Stimulated activated CD4-positive, alpha-beta T cell treated with anti-CD3 and anti-CD28 coated beads, Interleukin-1b, Interleukin-23, amount 100 ng/mL, for 1 hour (primary cell): ENCODE results near the gene RNF26.
A peak's percentile ranks its signal among the peaks of the same experiment; 100 is the strongest.

ENCODE experiments used
- DNase-seq, 2 donors: peaks; one replicate each; pipeline ENCODE4 v3.0.0-alpha.2; 2020; ENCODE audit warnings: low read depth in 2 of 2

The RNF26 gene

DNA sequence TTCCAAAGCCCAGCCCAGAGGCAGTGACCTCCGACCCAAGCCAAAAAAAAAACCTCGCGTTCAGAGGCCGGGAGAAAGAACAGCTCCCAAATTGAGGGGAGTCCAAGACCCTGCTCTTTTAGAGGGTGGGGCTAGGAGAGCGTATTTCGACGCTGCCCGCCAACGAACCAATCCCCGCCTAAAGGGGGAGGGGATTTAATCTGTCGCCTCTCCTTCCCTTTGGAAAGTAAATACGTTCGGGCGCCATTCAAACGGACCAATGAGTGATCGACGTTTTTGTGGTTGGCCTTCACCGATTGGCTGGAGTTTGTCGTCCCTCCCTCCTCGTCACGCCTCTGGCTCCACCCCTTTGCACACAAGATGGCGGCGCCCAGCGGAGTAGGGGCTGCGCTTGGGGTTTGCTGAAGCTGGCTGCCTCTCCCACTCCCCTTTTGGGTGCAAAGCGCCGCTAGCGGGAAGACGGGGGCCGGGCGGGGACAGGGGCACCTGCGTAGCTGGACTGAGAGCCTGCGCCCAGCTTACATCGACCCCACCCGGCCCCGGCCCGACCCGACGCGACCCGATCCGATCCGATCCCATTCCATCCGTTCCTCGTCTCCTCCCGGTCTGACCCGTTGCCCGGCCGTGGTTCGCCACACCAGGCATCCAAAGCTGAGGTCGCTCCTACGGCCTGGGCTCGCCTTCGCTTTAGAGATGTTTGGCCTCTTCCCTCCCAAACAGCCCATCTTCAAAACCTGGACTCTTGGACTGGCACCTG is at the start of gene RNF26:
Gene RNF26, plus strand, starts transcription at position 354 of the 757 bp plus-strand sequence. CDS start 596 bp downstream, outside the sequence.
- DNase-seq: peak; percentile 80 to 84

DNA sequence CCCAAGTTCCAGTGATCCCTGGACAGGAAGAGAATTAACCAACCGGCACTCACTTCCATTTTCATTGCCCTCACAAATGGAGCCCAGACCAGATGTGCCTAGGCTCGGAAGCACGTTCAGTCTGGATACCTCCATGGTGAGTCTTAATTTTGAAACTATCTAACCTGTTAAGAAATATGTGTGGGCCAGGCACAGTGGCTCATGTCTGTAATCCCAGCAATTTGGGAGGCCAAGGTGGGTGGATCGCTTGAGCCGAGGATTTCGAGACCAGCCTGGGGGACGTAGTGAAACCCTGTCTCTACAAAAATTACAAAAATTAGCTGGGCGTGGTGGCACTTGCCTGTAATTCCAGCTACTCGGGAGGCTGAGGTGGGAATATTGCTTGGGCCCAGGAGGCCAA is 48.9 kb upstream of the RNF26 start:
- DNase-seq: no peak

DNA sequence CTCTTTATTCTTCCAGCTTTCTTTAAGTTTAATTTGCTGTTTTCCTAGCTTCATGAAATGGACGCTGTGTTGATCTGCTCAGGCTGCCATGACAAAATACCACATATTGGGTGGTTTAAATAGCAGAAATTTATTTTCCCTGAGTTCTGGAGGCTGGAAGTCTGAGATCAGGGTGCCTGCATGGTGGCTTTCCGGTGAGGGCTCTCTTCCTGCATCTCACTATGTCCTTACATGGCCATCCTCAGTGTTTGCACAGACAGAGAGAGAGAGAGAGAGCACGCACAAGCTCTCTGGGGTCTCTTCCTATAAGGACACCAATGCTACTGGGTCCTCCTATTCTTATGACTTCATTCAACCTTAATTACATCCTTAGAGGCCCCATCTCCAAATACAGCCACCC is 46.1 kb upstream of the RNF26 start:
- no peak for DNase-seq

DNA sequence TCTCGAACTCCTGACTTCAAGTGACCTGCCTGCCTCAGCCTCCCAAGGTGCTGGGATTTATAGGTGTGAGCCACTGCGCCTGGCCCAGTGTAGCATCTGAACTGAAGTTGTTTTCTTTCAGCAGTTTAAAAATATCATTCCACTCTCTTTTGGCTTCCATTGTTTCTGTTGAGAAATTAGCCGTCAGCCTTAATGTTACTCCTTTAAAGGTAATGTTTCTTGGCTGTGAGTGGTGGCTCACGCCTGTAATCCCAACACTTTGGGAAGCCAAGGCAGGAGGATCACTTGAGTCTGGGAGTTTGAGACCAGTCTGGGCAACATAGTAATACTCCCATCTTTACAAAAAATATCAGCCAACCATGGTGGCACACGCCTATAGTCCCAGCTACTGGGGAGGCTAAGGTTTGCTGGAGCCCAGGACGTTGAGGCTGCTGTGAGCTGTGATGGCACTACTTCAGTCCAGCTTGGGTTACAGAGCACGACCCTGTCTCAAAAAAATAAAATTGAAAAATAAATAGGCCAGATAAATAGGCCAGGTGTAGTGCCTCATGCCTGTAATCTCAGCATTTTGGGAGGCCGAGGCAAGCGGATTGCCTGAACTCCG is 43.3 kb upstream of the RNF26 start:
- DNase-seq: no peak

DNA sequence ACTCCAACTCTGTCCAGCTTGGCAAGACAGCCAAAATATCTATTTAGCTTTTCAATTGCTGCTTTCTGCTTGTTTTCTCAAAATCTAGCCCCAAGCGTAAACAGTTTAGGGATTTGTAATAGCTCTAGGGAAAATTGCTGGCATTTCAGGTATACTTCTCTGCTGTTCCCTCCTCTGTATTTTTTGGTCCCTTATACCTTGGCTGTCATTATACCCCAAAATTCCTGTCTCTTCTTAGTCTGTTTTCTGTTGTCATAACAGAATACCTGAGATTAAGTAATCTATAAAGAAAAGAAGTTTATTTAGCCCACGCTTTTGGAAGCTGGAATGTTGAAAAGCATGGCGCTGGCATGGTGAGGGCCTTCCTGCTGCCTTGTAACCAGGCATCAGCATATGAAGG is 40.9 kb upstream of the RNF26 start:
- DNase-seq: no peak

DNA sequence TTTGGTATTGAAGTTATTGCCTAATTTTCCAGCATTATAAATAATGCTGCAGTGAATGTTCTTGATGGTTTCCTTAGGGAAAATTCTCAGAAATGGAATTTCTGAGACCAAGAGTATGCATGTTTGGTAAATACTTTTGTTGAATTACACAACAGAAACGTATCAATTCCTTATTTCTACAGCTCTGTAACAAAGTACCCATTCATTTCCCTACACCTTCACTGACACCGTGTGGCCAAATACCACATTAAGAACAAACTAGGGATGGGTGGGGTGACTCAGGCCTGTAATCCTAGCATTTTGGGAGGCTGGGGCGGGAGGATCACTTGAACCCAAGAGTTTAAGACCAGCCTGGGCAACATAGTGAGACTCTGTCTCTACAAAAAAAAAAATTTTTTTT is 39.1 kb upstream of the RNF26 start:
- no peak for DNase-seq

DNA sequence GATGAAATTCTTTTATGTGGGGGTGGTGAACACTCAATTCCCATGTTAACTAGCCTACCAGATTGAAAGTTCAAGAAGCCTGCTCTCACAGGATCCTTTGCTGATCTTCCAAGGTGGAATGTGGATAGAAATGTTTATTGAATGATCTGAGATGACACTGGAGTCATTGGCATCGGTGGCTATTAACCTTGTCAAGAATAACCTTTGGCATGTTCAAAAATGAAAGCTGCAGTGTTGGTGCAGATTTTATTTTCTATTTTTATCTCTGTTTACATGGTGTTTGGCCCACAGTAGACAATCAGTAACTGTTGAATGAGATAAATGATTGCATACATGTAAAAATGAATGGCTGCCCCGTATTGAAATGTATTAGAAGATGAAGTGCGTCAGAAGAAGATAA is 36.4 kb upstream of the RNF26 start:
- no peak for DNase-seq

DNA sequence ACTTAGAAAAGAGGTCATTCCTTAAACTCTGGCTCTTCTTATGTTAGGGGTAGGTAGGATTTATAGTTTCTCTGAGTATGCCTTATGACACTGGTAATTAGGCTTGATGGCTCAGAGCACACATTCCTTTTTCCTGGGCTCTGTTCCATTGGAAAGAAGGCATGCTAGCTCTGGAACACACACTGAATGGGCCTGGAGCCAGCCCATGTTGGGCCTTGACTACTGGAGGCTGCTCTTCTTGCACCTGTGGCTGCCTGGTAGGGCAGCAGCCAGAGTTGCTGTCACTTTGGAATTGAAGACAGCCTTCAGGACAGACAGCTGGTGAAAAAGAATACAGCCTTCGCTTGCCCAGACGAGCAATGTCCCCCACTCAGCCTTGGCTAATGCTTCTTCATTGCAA is 35.6 kb upstream of the RNF26 start:
- no peak for DNase-seq

DNA sequence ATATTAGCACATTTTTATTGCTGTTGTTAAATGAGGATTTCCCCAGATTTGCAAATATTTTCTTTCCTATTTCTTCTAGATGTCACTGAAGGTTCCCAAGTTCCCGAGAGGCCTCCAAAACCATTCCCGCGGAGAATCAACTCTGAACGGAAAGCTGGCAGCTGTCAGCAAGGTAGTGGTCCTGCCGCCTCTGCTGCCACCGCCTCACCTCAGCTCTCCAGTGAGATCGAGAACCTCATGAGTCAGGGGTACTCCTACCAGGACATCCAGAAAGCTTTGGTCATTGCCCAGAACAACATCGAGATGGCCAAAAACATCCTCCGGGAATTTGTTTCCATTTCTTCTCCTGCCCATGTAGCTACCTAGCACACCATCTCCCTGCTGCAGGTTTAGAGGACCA is 34.9 kb upstream of the RNF26 start:
- DNase-seq: no peak

DNA sequence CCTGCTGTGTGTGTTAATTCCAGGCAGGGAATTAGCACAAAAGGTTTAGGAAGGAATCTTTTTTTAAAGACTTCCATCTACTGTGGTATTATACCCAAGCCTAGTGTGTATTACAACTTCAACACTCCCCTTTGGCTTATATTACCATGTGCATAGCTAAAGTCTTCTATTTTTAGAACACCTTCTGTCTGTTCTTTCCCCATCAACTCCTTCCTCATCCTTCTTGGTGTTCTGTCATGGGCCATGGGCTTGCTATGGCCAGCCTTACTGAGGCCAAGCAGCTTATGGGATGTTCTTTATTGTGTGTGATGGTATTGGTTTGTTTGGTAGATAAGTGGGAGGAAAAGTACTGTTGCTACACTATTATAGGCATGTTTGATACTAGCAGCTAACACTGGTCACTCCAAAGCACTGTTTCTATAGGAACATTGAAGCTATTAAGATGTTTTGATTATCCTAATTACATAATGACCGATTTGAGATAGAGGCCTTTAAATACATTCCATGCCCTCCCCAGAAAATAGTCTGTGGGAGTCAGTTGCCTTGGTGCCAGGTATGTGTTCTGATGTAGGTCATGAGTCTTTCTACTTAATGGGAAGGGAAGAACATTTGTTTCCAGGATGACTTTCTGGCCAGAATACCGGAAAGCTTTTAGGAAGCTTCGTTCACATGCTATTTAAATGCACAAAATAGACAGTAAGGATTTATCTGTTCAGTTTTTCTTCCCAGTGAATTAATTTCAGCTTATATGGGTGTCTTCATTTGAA is 33.9 kb upstream of the RNF26 start:
- DNase-seq: no peak

DNA sequence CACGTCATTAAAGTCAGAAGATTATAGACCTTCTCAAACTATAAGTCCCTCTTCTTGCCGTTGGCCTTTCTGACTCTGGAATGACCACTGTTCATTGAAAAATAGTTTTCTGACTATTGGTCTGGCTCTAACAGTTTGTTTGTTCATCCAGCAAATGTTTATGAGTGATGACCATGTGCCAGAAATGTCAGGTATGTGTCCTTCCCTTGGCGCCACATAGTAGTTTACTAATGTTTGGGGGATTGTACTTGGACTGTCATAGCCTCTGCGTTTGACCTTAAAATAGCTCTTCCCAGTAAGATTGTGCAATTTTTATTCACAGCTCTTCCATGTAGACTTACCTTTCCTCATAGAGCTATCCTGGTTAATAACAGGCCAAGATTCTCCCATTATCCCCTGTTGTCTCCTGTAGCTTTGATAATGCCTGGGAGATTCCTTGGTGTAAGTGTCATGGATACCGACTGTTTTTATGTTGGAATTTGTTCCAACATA is 31.1 kb upstream of the RNF26 start:
- no peak for DNase-seq

DNA sequence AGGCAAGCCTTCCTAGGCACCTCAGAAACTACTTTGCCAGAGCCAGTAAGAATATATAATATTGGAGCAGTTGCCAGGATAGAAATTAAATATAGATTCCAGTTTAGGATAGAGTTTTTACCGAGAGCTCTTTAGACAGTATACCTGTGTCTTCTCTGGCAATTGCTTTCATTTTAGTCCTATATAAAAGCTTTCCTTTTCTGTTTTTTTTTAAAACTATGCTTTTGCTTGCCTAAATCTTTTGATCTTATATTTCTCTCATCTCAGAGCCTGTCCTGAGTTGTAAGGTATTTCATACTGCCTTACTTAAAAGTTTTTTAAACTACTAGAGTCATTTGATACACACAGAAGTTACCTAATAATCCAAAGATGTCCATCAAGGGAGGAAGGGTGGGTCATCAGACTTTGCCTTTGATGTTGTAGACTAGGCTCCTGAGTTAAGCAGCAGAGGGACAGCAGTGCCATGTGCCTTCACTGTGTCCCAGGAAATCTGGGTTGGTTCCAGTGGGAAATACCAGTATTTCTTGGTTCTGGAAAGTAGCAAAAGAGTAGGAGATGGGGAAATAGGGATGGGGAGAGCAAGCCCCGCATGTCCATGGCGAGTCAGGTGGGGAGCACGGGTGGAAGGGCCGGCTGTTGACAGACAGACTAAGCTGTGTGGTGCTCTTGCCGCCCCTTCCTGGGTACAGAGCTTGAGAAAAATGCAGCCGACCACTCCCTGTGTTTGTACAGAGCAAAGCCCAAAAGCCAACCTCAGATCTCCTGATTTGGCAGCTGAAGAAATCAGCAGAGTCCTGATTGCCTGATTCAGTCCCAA is 28.6 kb upstream of the RNF26 start:
- DNase-seq: no peak

DNA sequence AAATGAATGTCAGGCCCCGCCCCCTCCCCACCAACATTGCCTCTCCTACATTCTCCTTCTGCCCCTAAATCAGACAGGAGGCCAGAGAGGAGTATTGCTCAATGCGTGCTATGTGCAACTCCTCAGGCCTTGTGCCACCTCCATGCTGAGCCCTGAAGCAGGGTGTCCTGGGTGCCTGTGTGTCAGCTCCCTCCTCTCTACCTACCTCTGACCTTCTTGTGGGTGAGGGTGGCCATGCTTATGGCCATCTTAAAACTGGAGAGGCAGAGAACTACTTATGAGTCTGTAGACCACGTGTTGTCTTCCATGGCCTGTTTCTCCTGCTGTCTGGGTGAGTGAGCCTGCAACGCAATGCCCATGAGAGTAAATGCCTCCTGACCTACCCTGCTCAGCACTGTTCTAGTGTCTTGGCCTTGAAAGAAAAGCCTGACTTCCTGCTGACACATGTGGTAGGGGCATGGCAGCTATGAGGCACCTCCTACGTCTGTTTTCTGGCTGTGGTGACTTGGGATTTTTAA is 27.9 kb upstream of the RNF26 start:
- DNase-seq: no peak

DNA sequence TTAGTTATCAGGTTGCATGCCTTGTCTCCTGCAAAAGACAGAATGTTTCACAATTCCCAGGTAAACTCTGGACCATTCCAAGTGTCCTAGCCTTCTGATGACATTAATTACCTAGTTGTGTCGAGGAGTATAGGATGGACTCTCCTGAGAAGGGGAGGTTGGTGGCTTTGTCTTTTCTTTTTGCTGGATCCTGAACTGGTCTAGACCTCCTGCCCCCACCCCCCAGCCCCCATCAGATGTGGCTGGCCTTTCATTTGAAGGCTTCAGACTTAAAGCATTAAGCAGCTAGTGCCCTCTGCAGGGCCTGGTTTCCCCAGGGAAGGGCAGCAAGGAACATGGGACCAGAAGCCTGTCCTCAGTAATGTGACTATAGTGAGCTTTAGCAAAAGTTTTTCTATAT is 27.1 kb upstream of the RNF26 start:
- no peak for DNase-seq

DNA sequence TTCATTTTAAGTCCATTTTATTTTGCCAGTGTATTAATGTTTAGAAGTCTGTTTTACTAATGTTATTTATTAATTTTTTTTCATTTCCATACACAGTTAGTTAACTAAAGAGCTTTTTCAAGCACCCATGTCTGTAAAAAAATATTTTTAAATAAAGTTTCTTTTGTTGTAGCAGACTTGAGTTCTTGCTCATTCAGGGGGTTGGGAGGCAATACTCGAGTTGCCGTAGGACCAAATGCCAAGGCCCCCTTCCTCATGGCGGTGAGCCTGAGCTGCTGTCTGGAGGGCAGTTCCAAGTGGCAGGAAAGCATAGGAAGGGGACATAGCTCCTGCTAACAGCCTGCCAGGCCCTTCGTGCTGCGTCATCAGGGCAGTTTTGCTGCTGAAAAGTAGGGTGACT is 26.4 kb upstream of the RNF26 start:
- no peak for DNase-seq

DNA sequence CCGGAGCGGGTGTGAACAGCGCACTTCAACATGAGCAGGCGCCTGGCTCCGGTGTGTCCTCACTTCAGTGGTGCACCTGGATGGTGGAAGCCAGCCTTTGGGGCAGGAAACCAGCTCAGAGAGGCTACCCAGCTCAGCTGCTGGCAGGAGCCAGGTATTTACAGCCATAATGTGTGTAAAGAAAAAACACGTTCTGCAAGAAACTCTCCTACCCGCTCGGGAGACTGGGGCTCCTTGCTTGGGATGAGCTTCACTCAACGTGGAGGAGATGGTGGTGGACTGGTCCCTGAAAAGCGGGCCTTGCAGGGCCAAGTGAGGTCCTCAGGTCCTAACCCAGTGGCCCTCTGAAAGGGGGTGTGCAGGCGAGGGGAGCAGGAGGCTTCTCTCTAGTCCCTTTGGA is 24.9 kb upstream of the RNF26 start:
- DNase-seq: no peak

DNA sequence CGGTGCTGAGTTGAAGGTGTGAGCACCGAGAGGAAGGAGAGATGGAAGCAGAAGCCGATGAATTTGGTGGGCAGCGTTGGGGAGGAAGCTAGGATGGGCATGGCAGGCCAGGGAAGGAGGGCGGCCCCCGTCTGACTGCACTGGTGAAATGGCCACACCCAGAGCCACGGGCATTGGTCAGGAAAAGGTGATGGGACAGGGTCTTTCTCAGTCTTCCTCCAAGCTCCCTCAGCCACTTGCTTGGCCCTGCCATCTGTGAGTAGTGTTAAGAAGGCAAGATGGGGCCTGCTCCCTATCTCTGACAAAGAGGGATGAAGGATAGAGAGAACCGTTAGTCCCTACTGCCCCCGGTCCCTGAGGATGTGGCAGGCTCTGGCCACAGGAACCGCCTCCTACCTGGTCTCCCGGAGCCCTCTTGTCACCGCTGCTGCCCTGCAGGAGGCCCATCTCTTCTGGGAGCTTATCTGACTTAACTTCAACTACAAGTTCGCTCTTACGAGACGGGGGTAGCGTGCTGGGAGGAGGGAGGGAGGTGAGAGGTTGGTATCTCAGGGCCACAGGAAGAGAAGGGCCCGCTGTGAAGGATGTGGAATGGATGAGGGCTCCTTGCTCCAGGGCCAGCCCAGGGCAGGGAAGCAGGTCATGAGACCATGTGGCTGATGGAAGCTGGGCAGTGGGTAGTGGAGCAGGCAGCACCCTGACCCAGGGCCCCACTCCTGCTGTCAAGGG is 24.2 kb upstream of the RNF26 start:
- no peak for DNase-seq

DNA sequence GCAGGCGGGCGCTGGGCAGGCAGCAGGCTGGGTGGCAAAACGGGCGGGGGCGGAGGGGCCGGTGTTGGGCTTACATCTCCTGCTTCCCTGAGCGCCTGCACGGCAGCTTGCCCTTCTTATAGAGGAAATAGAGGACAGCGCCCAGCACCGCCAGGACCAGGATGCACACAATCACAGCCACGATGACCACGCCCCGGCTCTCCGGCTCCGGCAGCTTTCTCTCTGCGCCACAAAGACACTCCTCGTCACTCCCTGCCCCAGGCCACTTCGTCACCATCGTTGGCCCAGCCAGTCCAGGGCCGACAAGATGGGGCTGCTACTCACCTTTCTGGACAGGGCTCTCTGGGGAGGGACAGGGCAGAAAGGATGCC is 23.7 kb upstream of the RNF26 start:
- no peak for DNase-seq

DNA sequence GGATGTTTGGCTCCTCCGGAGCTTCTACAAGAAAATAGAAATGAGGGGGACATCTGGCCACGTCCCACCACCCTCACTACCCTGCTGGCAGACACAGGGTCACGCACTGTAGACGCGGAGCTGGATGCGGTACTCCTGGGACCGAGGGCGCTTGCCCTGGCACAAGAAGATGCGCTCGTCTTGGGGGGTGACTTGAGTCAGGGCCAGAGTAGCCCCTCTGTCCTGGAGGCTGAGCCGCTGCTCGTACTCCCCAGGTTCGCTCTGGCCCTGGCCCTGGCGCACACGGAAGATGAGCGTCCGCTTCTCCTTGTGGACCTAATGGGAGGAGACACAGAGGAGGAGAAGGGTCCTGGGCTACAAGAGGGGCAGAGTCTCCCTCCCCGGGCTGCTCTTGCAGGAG is 19.6 kb upstream of the RNF26 start:
- DNase-seq: no peak

DNA sequence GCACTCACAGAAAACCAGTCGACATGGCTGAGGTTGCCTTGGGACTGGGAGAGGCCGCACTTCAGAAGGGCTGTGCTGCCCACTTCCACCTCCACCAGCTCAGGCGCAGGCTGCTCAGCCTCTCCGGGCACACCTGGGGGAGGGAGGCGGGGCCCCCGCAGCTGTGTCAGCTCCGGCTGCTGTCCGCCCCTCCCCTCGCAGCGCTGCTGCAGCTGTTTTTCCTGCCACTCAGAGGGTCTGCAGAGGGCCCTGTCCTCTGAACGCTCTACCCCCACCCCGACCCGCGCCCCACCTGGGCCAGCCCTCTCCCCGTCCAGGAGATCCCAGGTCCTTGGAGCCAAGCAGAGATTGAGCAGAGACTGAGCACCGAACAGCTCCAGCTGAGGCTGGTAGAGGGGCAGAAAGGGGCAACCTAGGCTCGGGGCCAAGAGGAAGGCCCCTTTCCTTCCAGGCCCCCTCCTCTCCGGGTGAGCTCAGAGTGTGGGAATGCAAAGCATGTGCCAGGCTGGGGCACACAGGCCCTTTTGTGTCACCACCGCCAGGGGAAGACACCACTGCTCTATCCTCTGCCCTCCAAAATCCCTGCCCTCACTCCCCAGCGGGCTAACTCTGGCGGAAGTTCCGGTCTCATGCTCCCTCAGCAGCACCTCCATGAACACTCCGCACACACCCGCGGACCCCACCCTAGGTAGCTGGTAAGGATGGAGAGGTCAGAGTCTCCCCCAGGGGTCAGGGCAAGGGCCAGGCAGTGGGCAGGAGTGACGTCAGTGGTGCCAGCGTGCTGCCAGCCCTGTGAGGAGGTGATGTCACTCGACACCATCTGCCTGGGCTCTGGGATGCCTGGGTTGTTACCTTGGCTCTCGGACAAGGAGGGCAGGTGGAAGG is 19.0 kb upstream of the RNF26 start:
- DNase-seq: no peak
